ENCODE data around the gene CRYGN.
A peak's percentile ranks its signal among the peaks of the same experiment; 100 is the strongest.

The CRYGN gene

DNA sequence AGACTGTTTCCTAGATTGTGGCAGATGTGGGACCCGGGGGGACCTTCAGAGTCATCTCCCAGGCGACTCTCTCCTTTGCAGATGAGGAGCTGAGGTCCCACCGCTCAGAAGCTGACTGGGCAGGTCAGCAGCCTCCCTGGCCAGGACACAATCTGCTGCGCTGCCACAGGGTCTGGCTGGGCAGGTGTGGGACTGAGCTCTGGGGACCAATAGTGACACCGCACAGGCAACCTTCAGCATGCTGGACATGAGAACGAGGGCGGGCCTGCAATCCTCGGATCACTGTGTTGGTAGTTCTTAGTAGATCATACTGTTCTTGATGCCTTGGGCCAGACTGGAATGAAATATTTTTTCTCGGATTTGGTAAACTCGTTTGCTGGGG, 20.5 kb upstream of the CRYGN start:
- TF ChIP-seq, protein P1, sequence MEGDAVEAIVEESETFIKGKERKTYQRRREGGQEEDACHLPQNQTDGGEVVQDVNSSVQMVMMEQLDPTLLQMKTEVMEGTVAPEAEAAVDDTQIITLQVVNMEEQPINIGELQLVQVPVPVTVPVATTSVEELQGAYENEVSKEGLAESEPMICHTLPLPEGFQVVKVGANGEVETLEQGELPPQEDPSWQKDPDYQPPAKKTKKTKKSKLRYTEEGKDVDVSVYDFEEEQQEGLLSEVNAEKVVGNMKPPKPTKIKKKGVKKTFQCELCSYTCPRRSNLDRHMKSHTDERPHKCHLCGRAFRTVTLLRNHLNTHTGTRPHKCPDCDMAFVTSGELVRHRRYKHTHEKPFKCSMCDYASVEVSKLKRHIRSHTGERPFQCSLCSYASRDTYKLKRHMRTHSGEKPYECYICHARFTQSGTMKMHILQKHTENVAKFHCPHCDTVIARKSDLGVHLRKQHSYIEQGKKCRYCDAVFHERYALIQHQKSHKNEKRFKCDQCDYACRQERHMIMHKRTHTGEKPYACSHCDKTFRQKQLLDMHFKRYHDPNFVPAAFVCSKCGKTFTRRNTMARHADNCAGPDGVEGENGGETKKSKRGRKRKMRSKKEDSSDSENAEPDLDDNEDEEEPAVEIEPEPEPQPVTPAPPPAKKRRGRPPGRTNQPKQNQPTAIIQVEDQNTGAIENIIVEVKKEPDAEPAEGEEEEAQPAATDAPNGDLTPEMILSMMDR (conservative IDR thresholded peaks at IDR 0.05; ENCODE audit: low read length) = no peak
- H3K4me3 ChIP-seq (ENCODE audit: low read length) = peak overlapping the region; percentile 46
- DNase-seq (ENCODE audit: low read depth) = peak; percentile 22

DNA sequence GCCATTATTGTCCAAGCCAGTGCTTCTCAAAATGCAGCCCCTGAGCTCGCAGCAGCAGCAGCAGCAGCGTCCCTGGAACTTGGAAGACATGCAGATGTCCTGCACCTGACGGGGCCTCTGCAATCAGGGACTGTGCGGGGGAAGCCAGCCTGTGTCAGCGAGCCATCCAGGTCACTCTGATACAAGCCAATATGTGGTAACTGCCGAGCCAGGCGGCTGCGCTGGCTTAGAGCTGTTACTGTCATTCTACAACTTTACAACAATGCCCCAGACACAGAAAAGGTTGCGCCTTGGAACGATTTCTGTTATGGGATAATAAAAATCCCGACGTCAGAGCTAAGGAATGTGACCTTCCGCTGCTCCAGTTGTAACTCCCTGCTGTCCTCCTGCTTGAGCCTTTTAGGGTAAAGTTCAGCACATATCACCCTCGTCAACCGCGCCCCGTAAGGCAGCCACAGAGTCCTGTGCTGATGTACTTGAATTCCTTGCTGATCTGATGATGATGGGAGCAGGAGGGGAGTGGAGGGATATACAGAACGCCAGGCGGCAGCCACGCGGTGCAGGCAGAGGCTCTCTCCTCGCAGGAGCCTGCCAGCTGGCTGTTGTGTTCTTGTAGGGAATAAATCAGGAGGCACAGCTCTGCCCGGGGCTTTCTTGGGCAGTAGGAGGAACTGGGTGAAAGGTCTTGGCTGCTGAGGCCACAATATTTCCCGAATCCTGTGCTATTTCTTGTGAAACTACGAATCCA, 20.0 kb upstream of the CRYGN start:
- H3K4me3 ChIP-seq (ENCODE audit: low read length) = peak overlapping the region; percentile 46
- DNase-seq (ENCODE audit: low read depth) = peak; percentile 96

DNA sequence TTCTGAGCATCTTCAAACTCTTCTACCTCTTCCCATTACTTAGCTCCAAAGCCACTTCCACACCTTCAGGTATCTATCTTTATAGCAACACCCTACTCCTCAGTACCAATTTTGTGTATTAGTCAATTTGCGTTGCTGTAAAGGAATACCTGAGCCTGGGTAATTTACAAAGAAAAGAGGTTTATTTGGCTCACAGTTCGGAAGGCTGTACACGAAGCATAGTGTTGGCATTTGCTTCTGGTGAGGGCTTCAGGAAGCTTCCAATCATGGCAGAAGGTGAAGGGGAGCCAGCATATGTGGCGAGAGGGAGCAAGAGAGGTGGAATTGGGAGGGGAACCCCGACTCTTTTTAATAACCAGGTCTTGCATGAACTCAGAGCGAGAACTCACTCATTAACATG, 17.6 kb upstream of the CRYGN start:
- no peak for DNase-seq (ENCODE audit: low read depth)
- TF ChIP-seq, protein P1 (conservative IDR thresholded peaks at IDR 0.05; ENCODE audit: low read length) = no peak
- H3K4me3 ChIP-seq (ENCODE audit: low read length) = no peak overlapping the region

More for the DNA sequence above, 20.0 kb upstream of the CRYGN start:
- TF ChIP-seq, protein P1 (conservative IDR thresholded peaks at IDR 0.05; ENCODE audit: low read length) = peak; percentile 51

DNA sequence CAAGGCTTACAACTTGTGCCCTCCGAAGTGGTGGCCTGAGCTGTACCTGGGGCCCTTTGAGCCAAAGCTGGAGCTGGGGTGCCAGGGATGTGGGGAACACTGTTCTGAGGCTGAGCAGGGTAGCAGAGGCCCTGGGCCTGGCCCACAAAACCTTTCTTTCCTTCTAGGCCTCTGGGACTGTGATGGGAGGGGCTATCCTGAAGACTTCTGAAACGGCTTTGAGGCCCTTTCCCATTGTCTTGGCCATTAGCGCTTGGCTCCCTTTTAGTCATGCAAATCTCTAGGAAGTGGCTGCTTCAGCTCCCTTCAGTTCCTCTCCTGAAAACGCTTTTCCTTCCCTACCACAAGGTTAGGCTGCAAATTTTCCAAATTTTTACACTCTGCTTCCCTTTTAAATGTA, 16.8 kb upstream of the CRYGN start:
- TF ChIP-seq, protein P1 (conservative IDR thresholded peaks at IDR 0.05; ENCODE audit: low read length) = no peak
- H3K4me3 ChIP-seq (ENCODE audit: low read length) = no peak overlapping the region
- DNase-seq (ENCODE audit: low read depth) = no peak

DNA sequence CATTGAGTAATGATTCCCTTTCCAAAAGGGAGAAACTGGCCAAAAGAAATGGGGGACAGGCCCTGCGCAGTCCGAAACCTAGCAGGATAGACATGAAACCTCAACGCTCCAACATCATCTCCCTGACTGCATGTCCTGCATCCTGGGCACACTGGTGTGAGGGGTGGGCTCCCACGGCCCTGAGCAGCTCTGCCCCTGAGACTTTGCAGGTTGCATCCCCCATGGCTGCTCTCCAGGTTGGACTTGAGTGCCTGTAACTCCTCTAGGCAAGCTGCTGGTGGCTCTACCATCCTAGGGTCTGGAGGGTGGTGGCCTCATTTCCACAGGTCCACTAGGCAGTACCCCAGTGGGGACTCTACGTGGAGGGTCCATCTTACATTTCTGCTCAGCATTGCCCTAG, 16.3 kb upstream of the CRYGN start:
- TF ChIP-seq, protein P1 (conservative IDR thresholded peaks at IDR 0.05; ENCODE audit: low read length) = no peak
- no peak for DNase-seq (ENCODE audit: low read depth)
- no peak overlapping the region for H3K4me3 ChIP-seq (ENCODE audit: low read length)

DNA sequence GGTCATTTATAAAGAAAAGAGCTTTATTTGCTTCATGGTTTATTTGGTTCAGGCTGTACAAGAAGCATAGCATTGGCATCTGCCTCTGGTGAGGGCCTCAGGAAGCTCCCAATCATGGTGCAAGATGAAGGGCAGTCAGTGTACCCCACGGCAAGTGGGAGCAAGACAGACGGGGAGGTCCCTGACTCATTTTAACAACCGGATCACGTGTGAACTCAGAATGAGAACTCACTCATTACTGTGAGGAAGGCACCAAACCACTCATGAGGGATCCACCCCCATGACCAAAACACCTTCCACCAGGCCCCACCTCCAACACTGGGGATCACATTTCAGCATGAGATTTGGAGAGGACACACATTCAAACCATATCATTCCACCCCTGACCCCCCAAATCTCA, 15.7 kb upstream of the CRYGN start:
- no peak overlapping the region for H3K4me3 ChIP-seq (ENCODE audit: low read length)
- DNase-seq (ENCODE audit: low read depth) = no peak
- TF ChIP-seq, protein P1 (conservative IDR thresholded peaks at IDR 0.05; ENCODE audit: low read length) = no peak

DNA sequence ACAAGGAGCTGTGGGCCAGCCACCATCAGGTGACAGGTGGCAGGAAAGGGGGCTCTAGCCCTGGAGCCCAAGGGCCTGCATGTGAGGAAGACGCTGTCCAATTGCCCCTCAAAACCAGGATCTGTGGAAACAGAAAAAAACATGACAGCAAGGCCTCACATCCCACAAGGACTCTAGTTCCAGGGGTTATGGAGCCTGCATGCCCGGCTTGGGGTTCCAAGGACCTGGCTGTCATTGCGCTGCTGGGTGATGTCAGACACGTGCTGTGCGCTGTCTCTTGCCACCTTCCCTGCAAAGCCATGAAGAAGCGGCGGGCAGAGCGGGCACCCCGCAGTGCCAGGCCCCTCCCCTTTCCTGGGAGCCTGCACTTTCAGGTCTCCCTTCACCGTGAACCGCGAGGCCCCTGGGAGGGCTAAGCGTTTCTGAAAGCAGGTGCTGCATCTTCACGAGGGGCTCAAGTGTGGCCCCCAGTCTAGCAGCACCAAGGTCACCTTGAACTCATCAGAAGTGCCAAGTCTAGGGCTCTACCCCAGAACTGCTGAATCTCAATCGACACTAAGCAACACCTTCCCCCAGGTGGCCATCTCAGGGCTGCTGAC, 15.1 kb upstream of the CRYGN start:
- DNase-seq (ENCODE audit: low read depth) = no peak
- TF ChIP-seq, protein P1 (conservative IDR thresholded peaks at IDR 0.05; ENCODE audit: low read length) = no peak
- no peak overlapping the region for H3K4me3 ChIP-seq (ENCODE audit: low read length)
